Left ventricle myocardium inferior (tissue), 1 donor: ENCODE results near the gene MT1F. TPM values are rescaled to one million over a fixed set of nuclear protein-coding genes. Genes with fewer than 3 reads are reported as not detected.
A peak's percentile ranks its signal among the peaks of the same experiment; 100 is the strongest.

ENCODE experiments used
- DNase-seq: peaks from one replicate; pipeline ENCODE4 v3.0.0-alpha.2; 2020
- H3K27ac ChIP-seq: fragments of 200-600 bp; replicated peaks from 2 replicates; pipeline ENCODE4 v1.8.0; 2021
- H3K27me3 ChIP-seq: fragments of 200-600 bp; 2 replicates; pipeline ENCODE4 v1.8.0; 2021; ENCODE audit warnings: low read depth
- H3K36me3 ChIP-seq: fragments of 200-600 bp; 2 replicates; pipeline ENCODE4 v1.8.0; 2021
- H3K4me1 ChIP-seq: fragments of 200-600 bp; 2 replicates; pipeline ENCODE4 v1.8.0; 2021
- H3K4me3 ChIP-seq: fragments of 200-600 bp; 2 replicates; pipeline ENCODE4 v1.8.0; 2021; ENCODE audit warnings: mild to moderate bottlenecking, moderate library complexity
- H3K9me3 ChIP-seq: fragments of 200-600 bp; replicated peaks from 2 replicates; pipeline ENCODE4 v1.8.0; 2021
- intact Hi-C: fragments of 100-400 bp; cut with micrococcal nuclease; formaldehyde crosslinking; loops from one replicate; pipeline ENCODE4 v1.11.0; 2022
- total RNA-seq: library from RNA; stranded (reverse); fragmentation: NEBNext Ultra II Directional; extraction: Animal tissue kit (Norgen Biotek cat#: 25700); gene quantifications from one replicate; pipeline ENCODE4 v1.2.1, GENCODE V29; 2021
- TF ChIP-seq, protein P1 (sequence below): fragments of 200-600 bp; IDR thresholded peaks from 2 replicates; pipeline ENCODE4 v1.8.0; 2021; ENCODE audit warnings: antibody characterized with exemption, mild to moderate bottlenecking, borderline replicate concordance
- donor health status: DM: no; HTN: yes; CAD: no; lungs with severe emphysema.

Gene MT1F
- total RNA-seq, 1 donor from 2014 or later = 0.85 TPM

DNA sequence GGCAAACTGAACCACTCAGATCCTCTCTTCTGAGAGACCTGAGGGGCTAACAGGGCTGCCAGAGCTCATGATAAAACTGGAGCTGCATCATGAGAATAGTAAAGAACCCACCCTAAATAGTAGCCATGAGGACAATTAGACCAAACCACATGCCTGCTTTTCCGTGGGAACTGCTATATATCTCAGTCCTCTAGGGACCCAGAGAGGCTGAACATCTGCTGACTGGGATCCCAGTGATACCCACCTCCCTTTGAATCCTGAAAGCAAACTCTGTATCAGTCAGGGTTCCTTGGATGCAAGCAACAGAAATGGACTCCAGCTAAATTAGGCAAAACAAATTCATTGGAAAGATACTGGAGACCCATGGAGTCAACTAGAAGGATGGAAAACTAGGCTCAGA, 31.0 kb downstream of the MT1F start:
- TF ChIP-seq, protein P1, sequence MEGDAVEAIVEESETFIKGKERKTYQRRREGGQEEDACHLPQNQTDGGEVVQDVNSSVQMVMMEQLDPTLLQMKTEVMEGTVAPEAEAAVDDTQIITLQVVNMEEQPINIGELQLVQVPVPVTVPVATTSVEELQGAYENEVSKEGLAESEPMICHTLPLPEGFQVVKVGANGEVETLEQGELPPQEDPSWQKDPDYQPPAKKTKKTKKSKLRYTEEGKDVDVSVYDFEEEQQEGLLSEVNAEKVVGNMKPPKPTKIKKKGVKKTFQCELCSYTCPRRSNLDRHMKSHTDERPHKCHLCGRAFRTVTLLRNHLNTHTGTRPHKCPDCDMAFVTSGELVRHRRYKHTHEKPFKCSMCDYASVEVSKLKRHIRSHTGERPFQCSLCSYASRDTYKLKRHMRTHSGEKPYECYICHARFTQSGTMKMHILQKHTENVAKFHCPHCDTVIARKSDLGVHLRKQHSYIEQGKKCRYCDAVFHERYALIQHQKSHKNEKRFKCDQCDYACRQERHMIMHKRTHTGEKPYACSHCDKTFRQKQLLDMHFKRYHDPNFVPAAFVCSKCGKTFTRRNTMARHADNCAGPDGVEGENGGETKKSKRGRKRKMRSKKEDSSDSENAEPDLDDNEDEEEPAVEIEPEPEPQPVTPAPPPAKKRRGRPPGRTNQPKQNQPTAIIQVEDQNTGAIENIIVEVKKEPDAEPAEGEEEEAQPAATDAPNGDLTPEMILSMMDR = no peak
- no peak overlapping the region for H3K27ac ChIP-seq
- no peaks in the 10 kb centered on the region for H3K36me3 ChIP-seq
- no peak overlapping the region for H3K4me3 ChIP-seq
- no peak for DNase-seq
- peaks cover 27% of the 10 kb centered on the region for H3K4me1 ChIP-seq
- H3K9me3 ChIP-seq = peaks cover 7% of the 10 kb centered on the region
- no peaks in the 10 kb centered on the region for H3K27me3 ChIP-seq
- intact Hi-C loops = no loop called here

DNA sequence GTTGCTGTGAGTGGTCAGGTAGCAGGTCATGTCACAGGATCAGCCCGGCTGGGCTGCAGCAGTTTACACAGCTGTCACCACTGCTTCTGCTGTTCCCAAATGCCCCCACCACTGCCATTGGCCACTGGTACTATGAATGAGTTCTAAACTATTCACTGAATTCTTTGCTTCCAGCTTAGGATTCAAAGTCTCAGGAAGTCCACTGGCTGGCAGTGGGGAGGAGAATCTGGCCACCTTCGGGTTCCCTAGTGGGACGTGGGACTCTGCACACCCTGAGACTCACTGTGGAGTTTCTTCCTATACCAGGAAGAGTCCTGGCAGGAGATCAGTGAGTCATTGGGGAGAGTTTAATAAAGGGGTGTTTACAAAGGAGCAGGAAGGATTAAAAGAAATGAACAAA, 31.4 kb downstream of the MT1F start:
- intact Hi-C loops = no loop called here
- Histone ChIP-seq H3K36me3 (no peaks in the 10 kb centered on the region), H3K27ac (no peak overlapping the region), H3K4me1 (peaks cover 22% of the 10 kb centered on the region), H3K4me3 (no peak overlapping the region), H3K9me3 (peaks cover 7% of the 10 kb centered on the region), H3K27me3 (no peaks in the 10 kb centered on the region)
- DNase-seq = no peak
- TF ChIP-seq, protein P1 = no peak

DNA sequence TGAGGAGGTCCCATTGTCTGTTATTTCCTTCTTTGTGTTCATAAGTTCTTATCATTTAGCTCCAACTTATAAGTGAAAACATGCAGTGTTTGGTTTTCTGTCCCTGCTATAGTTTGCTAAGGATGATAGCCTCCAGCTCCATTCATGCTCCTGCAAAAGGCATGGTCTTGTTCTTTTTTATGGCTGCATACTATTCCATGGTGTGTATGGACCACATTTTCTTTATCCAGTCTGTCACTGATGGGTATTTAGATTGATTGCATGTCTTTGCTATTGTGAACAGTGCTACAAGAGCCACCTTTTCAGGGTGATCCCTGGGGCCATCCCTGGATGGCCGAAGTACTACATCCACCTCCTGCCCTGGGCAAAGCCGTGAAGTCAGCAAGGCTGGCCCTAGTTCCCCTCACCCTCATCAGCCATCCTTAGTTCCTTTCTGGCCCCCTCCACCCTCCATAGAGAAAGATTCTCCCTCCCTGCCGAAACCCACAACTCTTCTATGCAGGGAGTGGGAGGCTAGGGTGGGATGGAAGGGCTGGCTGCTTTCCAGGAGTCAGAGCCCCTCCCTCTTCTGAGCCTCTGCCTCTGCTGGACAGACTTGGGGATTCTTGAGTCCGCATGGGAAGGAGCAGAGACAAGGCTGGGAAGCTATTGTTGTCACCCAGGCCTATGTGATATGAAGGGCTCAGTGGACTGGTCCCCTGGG, 32.8 kb downstream of the MT1F start:
- Histone ChIP-seq H3K27me3 (no peaks in the 10 kb centered on the region), H3K36me3 (no peaks in the 10 kb centered on the region), H3K9me3 (peaks cover 7% of the 10 kb centered on the region), H3K4me3 (no peak overlapping the region), H3K4me1 (peaks cover 8% of the 10 kb centered on the region), H3K27ac (no peak overlapping the region)
- TF ChIP-seq, protein P1 = no peak
- intact Hi-C loops = no loop called here
- DNase-seq = no peak

DNA sequence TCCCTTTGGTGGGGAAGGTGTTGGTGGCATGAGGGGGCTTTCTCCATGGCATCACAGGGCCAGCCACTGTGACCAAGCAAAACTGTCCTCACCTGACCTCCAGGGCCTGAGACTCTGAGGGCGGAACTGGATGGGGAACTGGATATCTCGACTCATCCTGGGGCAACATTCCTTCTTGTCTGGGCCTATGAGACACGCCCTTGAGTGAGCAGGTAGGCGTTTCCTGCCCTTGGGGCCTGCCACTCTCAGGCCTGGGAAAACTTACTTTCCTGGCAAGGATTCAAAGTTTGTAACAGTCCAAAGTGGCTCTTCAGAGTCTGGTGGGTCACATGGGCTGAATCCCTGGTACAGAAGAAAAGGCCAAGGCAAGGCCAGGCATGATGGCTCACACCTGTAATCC, 34.1 kb downstream of the MT1F start:
- no peaks in the 10 kb centered on the region for H3K27me3 ChIP-seq
- no peak for DNase-seq
- peak overlapping the region; percentile 43 for H3K27ac ChIP-seq
- no peak overlapping the region for H3K4me3 ChIP-seq
- peaks cover 6% of the 10 kb centered on the region for H3K4me1 ChIP-seq
- TF ChIP-seq, protein P1 = no peak
- H3K36me3 ChIP-seq = no peaks in the 10 kb centered on the region
- H3K9me3 ChIP-seq = peaks cover 2% of the 10 kb centered on the region
- intact Hi-C loops = no loop called here

DNA sequence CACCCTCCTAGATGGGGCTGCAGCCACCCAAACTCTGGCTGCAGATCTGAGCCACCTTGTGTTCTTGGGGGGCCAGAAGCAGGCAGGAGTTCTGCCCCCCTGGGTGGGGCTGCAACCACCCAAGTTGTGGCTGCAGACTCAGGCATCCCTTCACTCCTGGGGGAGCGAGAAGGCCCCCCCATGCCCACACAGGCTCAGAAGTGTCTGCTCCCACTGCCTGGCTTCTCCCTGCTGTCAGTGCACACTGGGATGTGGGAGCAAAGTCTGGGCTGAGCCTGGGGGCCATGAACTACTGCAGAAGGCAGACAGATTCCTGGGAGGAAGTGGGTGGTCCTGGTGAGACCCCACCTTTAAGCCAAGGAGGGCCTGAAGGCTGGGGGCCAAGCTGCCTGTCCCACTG, 37.5 kb downstream of the MT1F start:
- Histone ChIP-seq H3K4me1 (peaks cover 6% of the 10 kb centered on the region), H3K9me3 (peaks cover 7% of the 10 kb centered on the region), H3K4me3 (no peak overlapping the region), H3K27me3 (no peaks in the 10 kb centered on the region), H3K27ac (no peak overlapping the region), H3K36me3 (no peaks in the 10 kb centered on the region)
- intact Hi-C loops = no loop called here
- DNase-seq = no peak
- TF ChIP-seq, protein P1 = no peak
